ENCODE data around the gene NFIB. TPM values are rescaled to one million over a fixed set of nuclear protein-coding genes. Genes with fewer than 3 reads are reported as not detected.
A peak's percentile ranks its signal among the peaks of the same experiment; 100 is the strongest.

The NFIB gene
- total RNA-seq, 1 experiment from 2014 or later = 18.6 TPM

GRCh38 chr9:14148501-14149103, 165.3 kb downstream of the NFIB start:
- H3K9me2 ChIP-seq (replicated peaks; ENCODE audit: low read length) = no peaks in the 10 kb centered on the region
- H3K4me3 ChIP-seq (ENCODE audit: low read length) = no peak overlapping the region
- peaks cover 7% of the 10 kb centered on the region; the same call in 1 of the 2 replicates for H3K36me3 ChIP-seq (ENCODE audit: low read depth, low read length)
- H3K79me2 ChIP-seq (ENCODE audit: low read length) = no peaks in the 10 kb centered on the region
- H3K9ac ChIP-seq (ENCODE audit: low read length) = 0 out of 2 replicates have a peak overlapping the region, but pooled peaks have one; percentile 15
- CTCF ChIA-PET = no interaction called here
- intact Hi-C loops (cut with micrococcal nuclease) = no loop called here
- POLR2A ChIA-PET (ENCODE audit: unreplicated experiment) = no interaction called here
- TF ChIP-seq EZH2 (IDR thresholded peaks at IDR 0.05; ENCODE audit: low read length, unreplicated experiment) (no peak), CTCF (conservative IDR thresholded peaks at IDR 0.05; ENCODE audit: low read depth, low read length) (no peak), EZH2phosphoT487 (IDR thresholded peaks at IDR 0.05; ENCODE audit: borderline replicate concordance, low read length) (no peak)
- DNase-seq = peak; percentile 40
- H3K27ac ChIP-seq (ENCODE audit: low read length) = peak overlapping the region; percentile 58
- ATAC-seq = peak; percentile 57
- no peaks in the 10 kb centered on the region for H3F3A ChIP-seq (ENCODE audit: low read length, unreplicated experiment)
- peaks cover 16% of the 10 kb centered on the region for H3K4me1 ChIP-seq (ENCODE audit: insufficient read depth, low read length)
- H3K4me2 ChIP-seq (ENCODE audit: low read length) = 0 out of 2 replicates have a peak overlapping the region, but pooled peaks have one; percentile 24
- no TSS peak for BruUV-seq (replicated peaks)
- no peaks in the 10 kb centered on the region for H4K20me1 ChIP-seq (ENCODE audit: low read length)
- H3K27me3 ChIP-seq (ENCODE audit: low read length) = no peaks in the 10 kb centered on the region
- no peak overlapping the region for H2AFZ ChIP-seq (ENCODE audit: low read length)
- H3K9me3 ChIP-seq (ENCODE audit: low read length) = no peaks in the 10 kb centered on the region

- ChIA-PET CTCF (no interaction called here), POLR2A (ENCODE audit: unreplicated experiment) (interaction anchor here (0.7 kb wide), 1 partner anchor 156 kb away, joined by 3 read pairs; no protein-coding TSS in a partner anchor)
- Histone ChIP-seq H3K27me3 (ENCODE audit: low read length) (no peaks in the 10 kb centered on the region), H3F3A (ENCODE audit: low read length, unreplicated experiment) (no peaks in the 10 kb centered on the region), H3K27ac (ENCODE audit: low read length) (peak overlapping the region; percentile 58; the same call in 1 of the 2 replicates), H2AFZ (ENCODE audit: low read length) (no peak overlapping the region), H3K4me3 (ENCODE audit: low read length) (no peak overlapping the region), H3K9ac (ENCODE audit: low read length) (no peak overlapping the region), H3K9me3 (ENCODE audit: low read length) (no peaks in the 10 kb centered on the region), H4K20me1 (ENCODE audit: low read length) (no peaks in the 10 kb centered on the region), H3K4me2 (ENCODE audit: low read length) (0 out of 2 replicates have a peak overlapping the region, but pooled peaks have one; percentile 24), H3K79me2 (ENCODE audit: low read length) (no peaks in the 10 kb centered on the region), H3K9me2 (replicated peaks; ENCODE audit: low read length) (no peaks in the 10 kb centered on the region), H3K36me3 (ENCODE audit: low read depth, low read length) (peaks cover 7% of the 10 kb centered on the region; the same call in 1 of the 2 replicates), H3K4me1 (ENCODE audit: insufficient read depth, low read length) (peaks cover 16% of the 10 kb centered on the region)
- BruUV-seq (replicated peaks) = no TSS peak
- ATAC-seq = peak; percentile 57; the same call in 1 of the 2 replicates
- no peak for TF ChIP-seq CTCF (conservative IDR thresholded peaks at IDR 0.05; ENCODE audit: low read depth, low read length)
- TF ChIP-seq EZH2 (IDR thresholded peaks at IDR 0.05; ENCODE audit: low read length, unreplicated experiment) = no peak
- TF ChIP-seq EZH2phosphoT487 (IDR thresholded peaks at IDR 0.05; ENCODE audit: borderline replicate concordance, low read length) = no peak
- peak; percentile 46 for DNase-seq
- intact Hi-C loops (cut with micrococcal nuclease) = no loop called here
These were observed 166.2 kb downstream of the NFIB start for GRCh38 chr9:14147738-14148137.

GRCh38 chr9:14146201-14146874, 167.6 kb downstream of the NFIB start:
- Histone ChIP-seq H3K27me3 (ENCODE audit: low read length) (no peaks in the 10 kb centered on the region), H3K9me2 (replicated peaks; ENCODE audit: low read length) (no peaks in the 10 kb centered on the region), H3K4me2 (ENCODE audit: low read length) (no peak overlapping the region), H3K79me2 (ENCODE audit: low read length) (no peaks in the 10 kb centered on the region), H3K4me3 (ENCODE audit: low read length) (no peak overlapping the region), H2AFZ (ENCODE audit: low read length) (no peak overlapping the region), H3K36me3 (ENCODE audit: low read depth, low read length) (peaks cover 11% of the 10 kb centered on the region), H3K27ac (ENCODE audit: low read length) (no peak overlapping the region), H4K20me1 (ENCODE audit: low read length) (no peaks in the 10 kb centered on the region), H3K4me1 (ENCODE audit: insufficient read depth, low read length) (peaks cover 16% of the 10 kb centered on the region), H3K9ac (ENCODE audit: low read length) (no peak overlapping the region), H3F3A (ENCODE audit: low read length, unreplicated experiment) (no peaks in the 10 kb centered on the region), H3K9me3 (ENCODE audit: low read length) (no peaks in the 10 kb centered on the region)
- DNase-seq = no peak
- BruUV-seq (replicated peaks) = no TSS peak
- ATAC-seq = no peak
- TF ChIP-seq EZH2phosphoT487 (IDR thresholded peaks at IDR 0.05; ENCODE audit: borderline replicate concordance, low read length) (no peak), CTCF (conservative IDR thresholded peaks at IDR 0.05; ENCODE audit: low read depth, low read length) (no peak), EZH2 (IDR thresholded peaks at IDR 0.05; ENCODE audit: low read length, unreplicated experiment) (no peak)
- CTCF ChIA-PET = no interaction called here
- POLR2A ChIA-PET (ENCODE audit: unreplicated experiment) = no interaction called here
- intact Hi-C loops (cut with micrococcal nuclease) = no loop called here

Data from PC-3 (cell line).